Measurements from ENCODE around the gene FUT6.
"Not testable (repeated sequence)": the region's sequence is repeated elsewhere in the genome, so short reads cannot be mapped to it uniquely, and the experiment has no call there.

Gene FUT6

GRCh38 chr19:5789886-5790558, 49.5 kb downstream of the FUT6 start:
- no peak for ATAC-seq
- no peaks in the 10 kb centered on the region for H3K27me3 Mint-ChIP-seq
- H3K36me3 Mint-ChIP-seq, result peaks cover 48% of the 10 kb centered on the region
- no peaks in the 10 kb centered on the region for H3K9me3 Mint-ChIP-seq
- H3K4me3 Mint-ChIP-seq, result peak overlapping the region; percentile 93
- peaks cover 16% of the 10 kb centered on the region for H3K4me1 Mint-ChIP-seq
- peak overlapping the region; percentile 99 for H3K27ac Mint-ChIP-seq

- ATAC-seq, result no peak
- peaks cover 51% of the 10 kb centered on the region for H3K36me3 Mint-ChIP-seq
- H3K27me3 Mint-ChIP-seq, result no peaks in the 10 kb centered on the region
- no peaks in the 10 kb centered on the region for H3K9me3 Mint-ChIP-seq
- peak overlapping the region; percentile 34 for H3K4me3 Mint-ChIP-seq
- peaks cover 16% of the 10 kb centered on the region for H3K4me1 Mint-ChIP-seq
- no peak overlapping the region for H3K27ac Mint-ChIP-seq
Measured at GRCh38 chr19:5789351-5789761, 50.1 kb downstream of the FUT6 start.

GRCh38 chr19:5788422-5788821, 51.1 kb downstream of the FUT6 start:
- Mint-ChIP-seq H3K27me3 (no peaks in the 10 kb centered on the region), H3K4me3 (no peak overlapping the region), H3K4me1 (peaks cover 16% of the 10 kb centered on the region), H3K9me3 (no peaks in the 10 kb centered on the region), H3K27ac (no peak overlapping the region), H3K36me3 (peaks cover 60% of the 10 kb centered on the region)
- ATAC-seq, result no peak

- Mint-ChIP-seq H3K9me3 (no peaks in the 10 kb centered on the region), H3K4me1 (peaks cover 16% of the 10 kb centered on the region), H3K27ac (no peak overlapping the region), H3K27me3 (no peaks in the 10 kb centered on the region), H3K36me3 (peaks cover 62% of the 10 kb centered on the region), H3K4me3 (no peak overlapping the region)
- no peak for ATAC-seq
Measured at GRCh38 chr19:5787409-5788182, 51.9 kb downstream of the FUT6 start.

GRCh38 chr19:5786593-5787408, 52.7 kb downstream of the FUT6 start:
- H3K9me3 Mint-ChIP-seq, result no peaks in the 10 kb centered on the region
- no peaks in the 10 kb centered on the region for H3K27me3 Mint-ChIP-seq
- no peak overlapping the region for H3K4me3 Mint-ChIP-seq
- H3K4me1 Mint-ChIP-seq, result peaks cover 16% of the 10 kb centered on the region
- H3K27ac Mint-ChIP-seq, result no peak overlapping the region
- ATAC-seq, result no peak
- peaks cover 62% of the 10 kb centered on the region for H3K36me3 Mint-ChIP-seq

GRCh38 chr19:5785423-5785822, 54.1 kb downstream of the FUT6 start:
- no peaks in the 10 kb centered on the region for H3K9me3 Mint-ChIP-seq
- no peak overlapping the region for H3K4me3 Mint-ChIP-seq
- H3K4me1 Mint-ChIP-seq, result peaks cover 16% of the 10 kb centered on the region
- H3K36me3 Mint-ChIP-seq, result peaks cover 61% of the 10 kb centered on the region
- ATAC-seq, result no peak
- no peak overlapping the region for H3K27ac Mint-ChIP-seq
- H3K27me3 Mint-ChIP-seq, result no peaks in the 10 kb centered on the region

GRCh38 chr19:5784581-5785147, 54.8 kb downstream of the FUT6 start, which contains the start of gene PRR22:
TSS of gene PRR22 (minus strand) at chr19:5784746. CDS start at chr19:5784660, 86 bp downstream.
- H3K4me1 Mint-ChIP-seq, result peaks cover 8% of the 10 kb centered on the region
- H3K27me3 Mint-ChIP-seq, result no peaks in the 10 kb centered on the region
- H3K9me3 Mint-ChIP-seq, result no peaks in the 10 kb centered on the region
- no peak within 1 kb of the TSS for H3K4me3 Mint-ChIP-seq
- ATAC-seq, result no peak
- no peak within 1 kb of the TSS for H3K27ac Mint-ChIP-seq
- H3K36me3 Mint-ChIP-seq, result peaks cover 53% of the 10 kb centered on the region

GRCh38 chr19:5782945-5783919, 56.3 kb downstream of the FUT6 start:
- Mint-ChIP-seq H3K27me3 (no peaks in the 10 kb centered on the region), H3K36me3 (peaks cover 39% of the 10 kb centered on the region), H3K4me3 (no peak overlapping the region), H3K4me1 (peaks cover 3% of the 10 kb centered on the region), H3K27ac (no peak overlapping the region), H3K9me3 (no peaks in the 10 kb centered on the region)
- ATAC-seq, result no peak

GRCh38 chr19:5782322-5782721, 57.2 kb downstream of the FUT6 start:
- Mint-ChIP-seq H3K27ac (no peak overlapping the region), H3K9me3 (no peaks in the 10 kb centered on the region), H3K36me3 (peaks cover 33% of the 10 kb centered on the region), H3K4me1 (no peaks in the 10 kb centered on the region), H3K27me3 (no peaks in the 10 kb centered on the region), H3K4me3 (no peak overlapping the region)
- ATAC-seq, result no peak

GRCh38 chr19:5780916-5781315, 58.6 kb downstream of the FUT6 start:
- not testable (repeated sequence) for H3K4me1 Mint-ChIP-seq, H3K27ac Mint-ChIP-seq, H3K27me3 Mint-ChIP-seq, ATAC-seq, H3K4me3 Mint-ChIP-seq, H3K9me3 Mint-ChIP-seq
- peaks cover 19% of the 10 kb centered on the region for H3K36me3 Mint-ChIP-seq
